ENCODE data around the gene SEPTIN7.
"Not testable (repeated sequence)": the region's sequence is repeated elsewhere in the genome, so short reads cannot be mapped to it uniquely, and the experiment has no call there.

Gene SEPTIN7

DNA sequence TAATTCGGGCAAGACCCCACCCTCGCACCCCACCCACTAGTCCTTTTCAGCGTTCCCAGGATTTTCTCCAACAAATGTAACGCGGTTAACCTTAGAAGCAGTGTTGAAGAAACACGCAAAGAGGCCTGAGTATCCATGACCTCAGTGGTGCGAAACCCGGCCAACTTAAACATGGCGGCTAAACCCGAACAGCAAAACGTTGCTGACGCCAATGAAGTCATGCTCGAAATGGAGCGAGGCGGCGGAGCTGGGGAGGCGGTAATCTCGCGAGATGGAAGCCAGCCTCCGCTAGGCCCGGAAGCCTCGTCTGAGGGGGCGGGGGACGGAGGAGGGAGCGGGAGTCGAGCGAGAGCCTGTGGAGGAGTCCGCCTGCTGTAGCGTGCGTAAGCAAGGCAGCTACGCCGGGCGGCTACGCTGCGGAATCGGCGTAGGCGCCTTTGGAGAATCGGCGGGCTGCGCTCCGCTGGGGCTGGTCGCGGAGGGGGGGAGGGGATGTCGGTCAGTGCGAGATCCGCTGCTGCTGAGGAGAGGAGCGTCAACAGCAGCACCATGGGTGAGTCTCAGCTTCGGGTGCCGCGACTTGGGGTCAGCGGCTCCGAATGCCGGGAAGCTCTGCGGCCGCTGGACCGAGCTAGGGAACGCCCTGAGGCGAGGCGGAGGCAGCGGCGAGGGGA lies at the start of gene SEPTIN7:
Gene SEPTIN7, plus strand, starts transcription at position 340 of the 674 bp plus-strand sequence. Its CDS starts 153 bp downstream, at position 493.
- TF ChIP-seq, protein P1, sequence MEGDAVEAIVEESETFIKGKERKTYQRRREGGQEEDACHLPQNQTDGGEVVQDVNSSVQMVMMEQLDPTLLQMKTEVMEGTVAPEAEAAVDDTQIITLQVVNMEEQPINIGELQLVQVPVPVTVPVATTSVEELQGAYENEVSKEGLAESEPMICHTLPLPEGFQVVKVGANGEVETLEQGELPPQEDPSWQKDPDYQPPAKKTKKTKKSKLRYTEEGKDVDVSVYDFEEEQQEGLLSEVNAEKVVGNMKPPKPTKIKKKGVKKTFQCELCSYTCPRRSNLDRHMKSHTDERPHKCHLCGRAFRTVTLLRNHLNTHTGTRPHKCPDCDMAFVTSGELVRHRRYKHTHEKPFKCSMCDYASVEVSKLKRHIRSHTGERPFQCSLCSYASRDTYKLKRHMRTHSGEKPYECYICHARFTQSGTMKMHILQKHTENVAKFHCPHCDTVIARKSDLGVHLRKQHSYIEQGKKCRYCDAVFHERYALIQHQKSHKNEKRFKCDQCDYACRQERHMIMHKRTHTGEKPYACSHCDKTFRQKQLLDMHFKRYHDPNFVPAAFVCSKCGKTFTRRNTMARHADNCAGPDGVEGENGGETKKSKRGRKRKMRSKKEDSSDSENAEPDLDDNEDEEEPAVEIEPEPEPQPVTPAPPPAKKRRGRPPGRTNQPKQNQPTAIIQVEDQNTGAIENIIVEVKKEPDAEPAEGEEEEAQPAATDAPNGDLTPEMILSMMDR (IDR thresholded peaks at IDR 0.05; ENCODE audit: unreplicated experiment in 3 of 3) = no peak
- H3K4me3 Mint-ChIP-seq = peak within 1 kb of the TSS; percentile 98 to 99 (median 99)
- H3K27ac Mint-ChIP-seq = peak within 1 kb of the TSS; percentile 100
- H3K36me3 Mint-ChIP-seq (ENCODE audit: low read depth) = peaks cover 11% of the 10 kb centered on the region
- no peaks in the 10 kb centered on the region for H3K27me3 Mint-ChIP-seq (ENCODE audit: low read depth)
- no peaks in the 10 kb centered on the region for H3K9me3 Mint-ChIP-seq
- peaks cover 47% of the 10 kb centered on the region for H3K4me1 Mint-ChIP-seq

DNA sequence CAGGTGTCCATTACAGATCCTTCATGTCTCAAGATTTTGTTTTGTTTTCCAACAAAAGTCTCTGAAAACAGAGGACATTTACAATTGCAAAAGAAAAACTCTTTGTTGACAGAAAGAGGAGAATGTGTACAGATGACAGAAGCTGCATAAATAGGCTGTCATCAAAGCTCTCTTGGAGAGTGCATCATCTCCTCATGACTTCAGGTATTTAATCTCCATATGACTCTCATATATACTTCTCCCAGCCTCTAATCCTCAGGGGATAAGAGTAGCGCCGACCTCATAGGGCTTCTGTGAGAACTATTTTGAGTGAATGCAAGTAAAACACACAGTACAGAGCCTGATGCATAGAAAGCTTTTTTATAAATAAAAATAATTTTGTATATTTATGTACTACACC lies 48.1 kb upstream of the SEPTIN7 start:
- Mint-ChIP-seq H3K27ac (peak overlapping the region in 2 of 3 experiments; percentile 55 to 58), H3K9me3 (no peaks in the 10 kb centered on the region), H3K27me3 (ENCODE audit: low read depth) (no peaks in the 10 kb centered on the region), H3K4me3 (no peak overlapping the region), H3K36me3 (ENCODE audit: low read depth) (no peaks in the 10 kb centered on the region), H3K4me1 (peaks cover 42% of the 10 kb centered on the region)
- TF ChIP-seq, protein P1 (IDR thresholded peaks at IDR 0.05; ENCODE audit: unreplicated experiment in 3 of 3) = no peak

DNA sequence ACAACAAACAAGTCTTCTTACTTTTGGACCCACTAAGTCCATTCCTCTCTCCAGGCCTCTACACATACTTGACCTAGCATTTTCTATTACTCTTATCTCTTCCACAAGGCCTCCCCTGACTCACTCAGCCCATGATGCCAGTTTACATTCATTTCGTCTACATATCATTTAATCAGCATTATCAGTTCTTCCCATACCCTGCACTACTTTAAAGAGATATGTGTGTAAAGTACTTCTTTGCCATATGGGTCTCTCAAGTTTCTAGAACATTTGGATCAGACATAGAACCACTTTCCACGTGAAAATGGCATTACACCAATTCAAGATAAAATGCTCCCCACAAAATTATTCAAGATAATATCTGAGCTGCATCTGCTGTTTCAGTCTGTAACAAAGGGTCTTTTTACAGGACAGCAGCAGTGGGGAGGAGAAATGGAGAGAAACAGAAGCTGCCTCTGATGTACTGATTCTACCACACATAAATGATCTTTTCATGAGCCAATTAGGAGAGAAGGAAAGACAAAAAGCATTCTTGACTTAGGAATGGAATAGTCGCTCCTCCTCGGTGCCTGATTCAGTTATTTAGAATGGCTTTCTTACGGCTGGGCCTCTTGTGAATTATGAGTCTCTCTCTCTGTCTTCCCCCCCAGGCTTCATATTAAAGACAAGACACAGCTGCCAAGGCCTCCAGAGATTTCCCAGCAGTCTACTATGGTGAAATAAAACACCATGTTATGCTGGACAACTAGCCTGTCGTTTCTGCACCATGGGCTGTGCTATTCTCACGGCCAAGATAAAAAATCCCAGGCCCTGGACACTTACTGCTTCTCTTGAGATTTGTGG lies 46.9 kb upstream of the SEPTIN7 start:
- Mint-ChIP-seq H3K36me3 (ENCODE audit: low read depth) (no peaks in the 10 kb centered on the region), H3K4me3 (no peak overlapping the region), H3K27me3 (ENCODE audit: low read depth) (no peaks in the 10 kb centered on the region), H3K4me1 (peaks cover 42% of the 10 kb centered on the region), H3K9me3 (no peaks in the 10 kb centered on the region), H3K27ac (no peak overlapping the region)
- TF ChIP-seq, protein P1 (IDR thresholded peaks at IDR 0.05; ENCODE audit: unreplicated experiment in 3 of 3) = no peak

DNA sequence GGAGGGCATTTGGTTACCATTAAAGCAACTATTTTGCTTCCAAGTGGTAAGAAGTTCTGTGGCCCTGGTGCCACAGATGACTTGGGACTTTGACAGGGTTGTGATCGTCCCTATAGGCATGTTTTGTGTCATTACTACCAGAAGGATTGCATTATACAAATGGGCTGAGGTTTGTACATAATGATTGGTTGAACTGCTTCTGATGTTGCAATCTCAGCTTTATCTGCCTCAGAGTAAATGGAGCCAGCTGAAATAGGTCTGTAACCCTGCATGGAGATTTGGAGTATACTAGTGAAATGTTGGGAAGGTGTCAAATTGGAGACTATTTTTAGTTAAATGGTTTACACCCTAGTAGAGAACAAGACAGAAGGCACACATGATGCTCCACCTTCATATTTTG lies 46.1 kb upstream of the SEPTIN7 start:
- TF ChIP-seq, protein P1 (IDR thresholded peaks at IDR 0.05; ENCODE audit: unreplicated experiment in 3 of 3) = no peak
- Mint-ChIP-seq H3K36me3 (ENCODE audit: low read depth) (no peaks in the 10 kb centered on the region), H3K4me1 (peaks cover 35% of the 10 kb centered on the region), H3K9me3 (no peaks in the 10 kb centered on the region), H3K4me3 (no peak overlapping the region), H3K27ac (no peak overlapping the region), H3K27me3 (ENCODE audit: low read depth) (no peaks in the 10 kb centered on the region)

DNA sequence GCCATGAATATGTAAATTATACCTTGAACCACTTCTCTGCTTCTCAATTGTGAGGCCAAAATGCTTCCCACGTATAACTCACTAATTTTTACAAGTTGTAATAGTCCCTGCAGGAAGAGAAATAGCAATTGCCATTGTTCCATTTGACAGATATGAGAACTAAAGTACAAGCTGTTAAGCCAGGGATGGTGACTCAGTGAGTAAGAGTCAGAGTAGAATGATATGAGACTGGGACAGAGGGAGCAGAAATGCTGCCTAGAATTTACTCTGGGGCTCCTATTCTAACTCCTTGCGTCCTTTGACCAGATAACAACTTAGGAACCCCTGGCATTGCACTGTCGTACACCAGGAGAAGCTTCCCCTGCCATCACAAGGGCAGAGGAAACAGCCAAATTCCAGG lies 45.1 kb upstream of the SEPTIN7 start:
- peak overlapping the region in 1 of 3 experiments; percentile 45 for H3K27ac Mint-ChIP-seq
- H3K36me3 Mint-ChIP-seq (ENCODE audit: low read depth) = no peaks in the 10 kb centered on the region
- H3K4me1 Mint-ChIP-seq = peaks cover 36% of the 10 kb centered on the region
- TF ChIP-seq, protein P1 (IDR thresholded peaks at IDR 0.05; ENCODE audit: unreplicated experiment in 3 of 3) = no peak
- H3K27me3 Mint-ChIP-seq (ENCODE audit: low read depth) = no peaks in the 10 kb centered on the region
- no peaks in the 10 kb centered on the region for H3K9me3 Mint-ChIP-seq
- no peak overlapping the region for H3K4me3 Mint-ChIP-seq

DNA sequence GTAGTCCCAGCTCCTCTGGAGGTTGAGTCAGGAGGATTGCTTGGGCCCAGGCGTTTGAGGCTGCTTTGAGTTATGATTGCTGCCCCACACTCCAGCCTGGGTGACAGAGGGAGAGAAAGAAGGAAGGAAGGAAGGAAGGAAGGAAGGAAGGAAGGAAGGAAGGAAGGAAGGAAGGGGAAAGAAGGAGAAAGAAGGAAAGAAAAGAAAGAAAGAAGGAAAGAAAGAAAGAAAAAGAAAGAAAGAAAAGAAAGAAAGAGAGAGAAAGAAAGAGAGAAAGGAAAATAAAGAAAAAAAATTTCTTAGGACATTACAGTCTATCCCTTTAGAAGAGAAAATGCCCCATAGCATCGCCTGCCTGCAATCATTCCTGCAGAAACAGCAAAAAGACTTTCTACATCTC lies 44.4 kb upstream of the SEPTIN7 start:
- H3K27ac Mint-ChIP-seq = peak overlapping the region; percentile 52 to 91 (median 77)
- H3K4me3 Mint-ChIP-seq; H3K9me3 Mint-ChIP-seq; H3K36me3 Mint-ChIP-seq (ENCODE audit: low read depth); H3K27me3 Mint-ChIP-seq (ENCODE audit: low read depth): not testable (repeated sequence)
- peaks cover 42% of the 10 kb centered on the region for H3K4me1 Mint-ChIP-seq

Measured in nephron (organoid).